CD14-positive monocyte (primary cell): ENCODE results near the gene SLC25A1. TPM values are rescaled to one million over a fixed set of nuclear protein-coding genes. Genes with fewer than 3 reads are reported as not detected.

Experiments used
- DNase-seq, 3 donors: peaks; one replicate each; pipeline ENCODE4 v3.0.0-alpha.2; 2011 to 2022
- H2AFZ ChIP-seq: 2 replicates; pipeline ENCODE4 v1.6.0; 2012; ENCODE audit warnings: mild to moderate bottlenecking, low read depth, low read length, inconsistent platforms; ENCODE audit not compliant: insufficient read depth, poor library complexity, severe bottlenecking
- H3K27ac ChIP-seq, 2 donors: 1 replicate in 1 of 2; 2 replicates in 1 of 2; pipeline ENCODE4 v1.5.1; 2012 to 2013; ENCODE audit warnings: low read length in 2 of 2, control low read depth in 1 of 2, inconsistent platforms in 1 of 2, low read depth in 1 of 2, mild to moderate bottlenecking in 1 of 2
- H3K27me3 ChIP-seq, 2 donors: one replicate each; pipeline versions ENCODE4 v1.6.0 to v1.6.1; 2011 to 2013; ENCODE audit warnings: low read length in 2 of 2; ENCODE audit not compliant: control insufficient read depth in 2 of 2, insufficient read depth in 2 of 2
- H3K36me3 ChIP-seq, 2 donors: replicated peaks in 1 of 2; 1 replicate in 1 of 2; 2 replicates in 1 of 2; pipeline versions ENCODE4 v1.5.1 to v1.6.1; 2012 to 2013; ENCODE audit warnings: low read length in 2 of 2, control low read depth in 1 of 2, inconsistent platforms in 1 of 2, mild to moderate bottlenecking in 1 of 2; ENCODE audit not compliant: insufficient read depth in 2 of 2, control insufficient read depth in 1 of 2
- H3K4me1 ChIP-seq, 2 donors: 1 replicate in 1 of 2; 2 replicates in 1 of 2; pipeline versions ENCODE4 v1.5.1 to v1.6.1; 2012 to 2013; ENCODE audit warnings: low read length in 2 of 2, control low read depth in 1 of 2, inconsistent platforms in 1 of 2, mild to moderate bottlenecking in 1 of 2, moderate library complexity in 1 of 2; ENCODE audit not compliant: insufficient read depth in 2 of 2, control insufficient read depth in 1 of 2
- H3K4me2 ChIP-seq: replicated peaks from 2 replicates; pipeline ENCODE3; 2012; ENCODE audit warnings: low read length, moderate library complexity, mild to moderate bottlenecking; ENCODE audit not compliant: poor library complexity, severe bottlenecking; ENCODE audit errors: extremely low read depth
- H3K4me3 ChIP-seq, 3 experiments: fragments of 200-600 bp in 1 of 3; sonication (generic) in 1 of 3; replicated peaks in 1 of 3; 1 replicate in 2 of 3; 2 replicates in 1 of 3; pipeline ENCODE4 v1.5.1; 2011 to 2013; ENCODE audit warnings: low read length in 3 of 3, mild to moderate bottlenecking in 3 of 3, control low read depth in 2 of 3, low read depth in 2 of 3, inconsistent platforms in 1 of 3, moderate library complexity in 1 of 3
- H3K79me2 ChIP-seq: 2 replicates; pipeline ENCODE4 v1.6.0; 2012; ENCODE audit warnings: mild to moderate bottlenecking, control low read depth, inconsistent platforms, low read length, moderate library complexity; ENCODE audit not compliant: insufficient read depth
- H3K9ac ChIP-seq: 2 replicates; pipeline ENCODE4 v1.6.0; 2017; ENCODE audit warnings: low read length, mild to moderate bottlenecking; ENCODE audit not compliant: insufficient read depth, poor library complexity, severe bottlenecking
- H3K9me3 ChIP-seq, 2 donors: replicated peaks in 1 of 2; 1 replicate in 1 of 2; 2 replicates in 1 of 2; pipeline versions ENCODE4 v1.5.1 to v1.6.1; 2012 to 2013; ENCODE audit warnings: low read length in 2 of 2, control low read depth in 1 of 2; ENCODE audit not compliant: control insufficient read depth in 1 of 2, insufficient read depth in 1 of 2
- H4K20me1 ChIP-seq: 2 replicates; pipeline ENCODE4 v1.6.0; 2012; ENCODE audit warnings: mild to moderate bottlenecking, low read length, control low read depth, moderate library complexity; ENCODE audit not compliant: insufficient read depth
- H3K27ac Mint-ChIP-seq, 7 donors: one replicate each; pipeline ENCODE4 v1.8.0; 2020; ENCODE audit warnings: mild to moderate bottlenecking in 7 of 7, mixed read lengths in 7 of 7, moderate library complexity in 6 of 7, inconsistent platforms in 2 of 7
- H3K27me3 Mint-ChIP-seq, 3 donors: one replicate each; pipeline ENCODE4 v1.8.0; 2021 to 2022; ENCODE audit warnings: low read depth in 3 of 3, mild to moderate bottlenecking in 3 of 3, mixed read lengths in 3 of 3, moderate library complexity in 3 of 3, inconsistent platforms in 1 of 3
- H3K36me3 Mint-ChIP-seq, 2 donors: one replicate each; pipeline ENCODE4 v1.8.0; 2020; ENCODE audit warnings: mixed read lengths in 2 of 2, inconsistent platforms in 1 of 2, mild to moderate bottlenecking in 1 of 2
- H3K4me1 Mint-ChIP-seq: one replicate; pipeline ENCODE4 v1.8.0; 2020; ENCODE audit warnings: mild to moderate bottlenecking, mixed read lengths
- H3K4me3 Mint-ChIP-seq, 2 donors: one replicate each; pipeline ENCODE4 v1.8.0; 2020; ENCODE audit warnings: mild to moderate bottlenecking in 2 of 2, mixed read lengths in 2 of 2, moderate library complexity in 1 of 2
- H3K9me3 Mint-ChIP-seq, 7 donors: one replicate each; pipeline ENCODE4 v1.8.0; 2020 to 2022; ENCODE audit warnings: mixed read lengths in 7 of 7, mild to moderate bottlenecking in 6 of 7, moderate library complexity in 6 of 7, inconsistent platforms in 2 of 7
- CTCF ChIP-seq: fragments of 200-600 bp; IDR thresholded peaks from one replicate; pipeline ENCODE4 v1.8.0; 2022; ENCODE audit warnings: antibody characterized with exemption, mild to moderate bottlenecking
- WGBS: methylation state at CpG from one replicate; pipeline ENCODE4 v1.1.5; 2013; ENCODE audit warnings: missing lambda C conversion rate; ENCODE audit not compliant: insufficient coverage; 5-methylcytosine and 5-hydroxymethylcytosine counted together
- intact Hi-C, 2 donors: fragments of 100-400 bp; cut with micrococcal nuclease; formaldehyde crosslinking; loops; one replicate each; pipeline versions ENCODE4 v1.15.0 to v1.15.1; 2023
- polyA plus RNA-seq, 3 donors: library from polyadenylated mRNA; depleted of rRNA in 1 of 3; unstranded in 2 of 3; stranded (reverse) in 1 of 3; fragments of 300-500 nt in 2 of 3; fragments of >200 nt in 1 of 3; fragmentation: Illumina TruSeq in 2 of 3; gene quantifications; 1 replicate in 2 of 3; 2 replicates in 1 of 3; pipeline ENCODE4 v1.2.3, GENCODE V29; 2012 to 2021

SLC25A1 gene
- polyA plus RNA-seq, 3 donors, result 15.2 to 37.4 (median 35.1) TPM

GRCh38 chr22:19194766-19195536 is 16.4 kb upstream of the SLC25A1 start:
- H3K27ac ChIP-seq, result no peak overlapping the region
- Mint-ChIP-seq H3K27me3 (peaks cover 0 to 5% (median 0%) of the 10 kb centered on the region in 3 donors), H3K36me3 (peaks cover 91 to 99% of the 10 kb centered on the region in 2 donors), H3K4me1 (peaks cover 9% of the 10 kb centered on the region), H3K27ac (peak overlapping the region in 2 of 7 donors; percentile 4 to 31), H3K9me3 (peaks cover 0 to 11% (median 3%) of the 10 kb centered on the region in 7 donors), H3K4me3 (no peak overlapping the region)
- no peak overlapping the region for H3K9ac ChIP-seq
- H4K20me1 ChIP-seq, result no peaks in the 10 kb centered on the region
- peaks cover 0 to 3% of the 10 kb centered on the region in 2 donors for H3K9me3 ChIP-seq
- H3K79me2 ChIP-seq, result no peaks in the 10 kb centered on the region
- no peak overlapping the region for H3K4me3 ChIP-seq
- H3K36me3 ChIP-seq, result peaks cover 84 to 98% of the 10 kb centered on the region in 2 donors
- H3K4me1 ChIP-seq, result no peaks in the 10 kb centered on the region
- no peak for TF ChIP-seq CTCF
- H3K4me2 ChIP-seq, result no peak overlapping the region
- H2AFZ ChIP-seq, result no peak overlapping the region
- no peak for DNase-seq
- no peaks in the 10 kb centered on the region for H3K27me3 ChIP-seq
- WGBS, result 100% methylated on average over 8 of the region's 16 CpGs
- intact Hi-C loops, result no loop called here

DNA sequence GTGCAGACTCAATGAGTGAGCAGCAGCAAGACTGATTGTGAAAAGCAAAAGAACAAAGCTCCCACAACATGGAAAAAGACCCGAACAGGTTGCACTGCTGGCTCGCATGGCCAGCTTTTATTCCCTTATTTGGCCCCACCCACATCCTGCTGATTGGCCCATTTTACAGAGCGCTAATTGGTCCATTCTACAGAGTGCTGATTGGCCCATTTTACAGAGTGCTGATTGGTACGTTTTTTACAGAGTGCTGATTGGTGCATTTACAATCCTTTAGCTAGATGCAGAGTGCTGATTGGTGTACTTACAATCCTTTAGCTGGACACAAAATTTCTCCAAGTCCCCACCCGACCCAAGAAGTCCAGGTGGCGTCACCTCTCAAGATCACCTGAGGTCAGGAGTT is 15.3 kb upstream of the SLC25A1 start:
- H3K36me3 ChIP-seq, result peaks cover 80 to 98% of the 10 kb centered on the region in 2 donors
- H3K9me3 Mint-ChIP-seq, result peaks cover 0 to 11% (median 3%) of the 10 kb centered on the region in 7 donors
- H3K9ac ChIP-seq, result no peak overlapping the region
- peaks cover 0 to 3% of the 10 kb centered on the region in 2 donors for H3K9me3 ChIP-seq
- TF ChIP-seq CTCF, result no peak
- no peak overlapping the region for H3K27ac ChIP-seq
- no peak overlapping the region for H3K4me2 ChIP-seq
- peaks cover 9% of the 10 kb centered on the region for H3K4me1 Mint-ChIP-seq
- no peaks in the 10 kb centered on the region for H3K27me3 ChIP-seq
- H3K36me3 Mint-ChIP-seq, result peaks cover 89 to 99% of the 10 kb centered on the region in 2 donors
- H3K4me1 ChIP-seq, result no peaks in the 10 kb centered on the region
- no peaks in the 10 kb centered on the region for H4K20me1 ChIP-seq
- no peak for DNase-seq
- no peaks in the 10 kb centered on the region for H3K79me2 ChIP-seq
- intact Hi-C loops, result no loop called here
- H3K27me3 Mint-ChIP-seq, result peaks cover 0 to 5% (median 0%) of the 10 kb centered on the region in 3 donors
- no peak overlapping the region for H2AFZ ChIP-seq
- H3K27ac Mint-ChIP-seq, result peak overlapping the region in 2 of 7 donors; percentile 2 to 23
- WGBS, result 95% methylated on average over 4 of the region's 6 CpGs
- H3K4me3 ChIP-seq, result no peak overlapping the region
- H3K4me3 Mint-ChIP-seq, result no peak overlapping the region
